ENCODE measurements around the gene PSME4. TPM values are rescaled to one million over a fixed set of nuclear protein-coding genes. Genes with fewer than 3 reads are reported as not detected.
"Not testable (repeated sequence)": the region's sequence is repeated elsewhere in the genome, so short reads cannot be mapped to it uniquely, and the experiment has no call there.

PSME4 gene
- total RNA-seq, 2 donors from 2014 or later, result 41.6 to 49.9 TPM

DNA sequence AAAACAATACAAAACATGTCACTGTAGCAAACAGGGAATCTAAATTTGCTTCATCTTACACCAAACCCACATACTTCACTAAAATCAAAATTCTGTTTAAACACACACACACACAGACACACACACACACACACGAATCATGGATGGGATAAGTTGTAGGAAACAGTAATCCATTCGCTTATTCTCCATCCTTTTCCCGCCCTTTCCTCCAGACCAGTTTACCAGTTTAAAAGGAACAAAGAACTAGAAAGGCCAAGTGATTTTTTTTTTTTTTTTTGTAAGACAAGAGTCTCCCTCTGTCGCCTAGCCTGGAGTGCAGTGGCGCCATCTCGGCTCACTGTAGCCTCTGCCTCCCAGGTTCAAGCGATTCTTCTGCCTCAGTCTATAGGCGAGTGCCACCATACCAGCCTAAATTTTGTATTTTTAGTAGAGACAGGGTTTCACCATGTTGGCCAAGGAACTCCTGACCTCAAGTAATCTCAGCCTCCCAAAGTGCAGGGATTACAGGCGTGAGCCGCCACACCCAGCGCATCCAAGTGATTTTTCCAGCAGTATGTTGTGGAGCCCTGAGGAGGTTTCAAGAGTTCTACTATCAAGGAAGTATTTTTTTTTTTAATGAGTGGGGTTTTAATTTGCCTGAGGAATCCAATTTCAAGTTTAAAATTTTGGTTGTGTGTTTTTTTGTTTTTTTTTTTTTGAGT is 5.7 kb downstream of the PSME4 start:
- intact Hi-C loops (cut with DNase I), result no loop called here
- DNase-seq (ENCODE audit: low spot score), result no peak

DNA sequence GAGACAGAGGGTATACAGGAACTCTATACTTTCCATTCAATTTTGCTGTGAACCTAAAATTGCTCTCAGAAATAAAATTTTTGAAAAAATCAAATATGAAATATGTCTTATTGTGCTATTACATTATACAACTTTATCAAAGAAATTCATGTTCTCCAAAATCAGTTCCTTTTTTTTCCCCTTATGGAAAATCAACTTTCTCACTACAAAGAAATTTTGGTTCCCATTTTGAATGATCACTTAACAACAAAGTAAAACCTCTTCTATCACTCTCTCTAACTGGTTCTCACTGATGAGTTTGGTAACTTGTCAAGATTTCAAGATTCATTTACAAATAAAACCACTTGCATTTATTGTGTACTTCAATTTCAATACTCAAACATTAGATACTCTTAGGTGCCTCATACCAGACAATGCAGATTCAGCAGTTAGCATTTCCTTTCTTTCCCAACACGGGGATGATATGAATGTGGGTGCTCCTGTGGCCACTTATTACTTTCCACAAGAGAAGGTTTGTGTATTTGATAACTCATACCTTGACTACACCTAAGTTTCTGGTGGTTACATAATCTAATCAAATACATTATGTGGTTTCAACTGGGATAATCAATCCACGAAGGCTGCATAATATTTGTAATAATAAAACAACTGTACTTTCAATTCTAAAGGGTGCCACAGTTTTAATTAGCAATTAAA is 6.4 kb downstream of the PSME4 start:
- no peak for DNase-seq (ENCODE audit: low spot score)
- intact Hi-C loops (cut with DNase I), result no loop called here

DNA sequence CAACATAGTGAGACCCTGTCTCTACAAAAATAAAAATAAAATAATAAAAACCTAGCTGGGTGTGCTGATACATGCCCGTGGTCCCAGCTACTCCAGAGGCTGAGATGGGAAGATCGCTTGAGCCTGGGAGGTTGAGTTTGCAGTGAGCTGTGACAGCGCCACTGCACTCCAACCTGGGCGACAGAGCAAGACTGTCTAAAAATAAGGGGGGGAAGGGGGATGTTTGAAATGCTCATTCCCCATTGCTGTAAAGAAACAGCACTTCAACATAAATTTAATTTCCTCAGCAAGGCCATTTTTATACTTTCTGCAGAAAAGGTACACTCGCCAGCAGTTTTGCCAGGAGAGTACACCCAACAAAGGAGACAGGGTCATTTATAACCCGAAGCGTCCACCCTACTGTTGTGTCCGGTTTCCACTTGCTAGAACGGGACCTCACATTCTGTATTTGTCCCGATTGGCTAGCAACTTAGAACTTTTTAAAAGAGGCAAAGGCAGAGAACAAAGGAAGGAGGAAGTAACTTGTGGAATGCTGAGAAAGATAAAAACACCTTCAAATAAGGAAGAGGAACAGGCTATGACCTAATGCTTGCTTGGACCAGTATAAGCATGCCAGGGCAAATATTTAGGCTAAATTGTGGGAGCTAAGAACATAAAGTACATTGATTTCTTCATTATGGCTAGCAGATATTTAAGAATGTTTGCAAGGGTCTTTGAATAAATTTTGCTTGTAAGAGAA is 9.1 kb downstream of the PSME4 start:
- intact Hi-C loops (cut with DNase I); DNase-seq (ENCODE audit: low spot score): not testable (repeated sequence)

DNA sequence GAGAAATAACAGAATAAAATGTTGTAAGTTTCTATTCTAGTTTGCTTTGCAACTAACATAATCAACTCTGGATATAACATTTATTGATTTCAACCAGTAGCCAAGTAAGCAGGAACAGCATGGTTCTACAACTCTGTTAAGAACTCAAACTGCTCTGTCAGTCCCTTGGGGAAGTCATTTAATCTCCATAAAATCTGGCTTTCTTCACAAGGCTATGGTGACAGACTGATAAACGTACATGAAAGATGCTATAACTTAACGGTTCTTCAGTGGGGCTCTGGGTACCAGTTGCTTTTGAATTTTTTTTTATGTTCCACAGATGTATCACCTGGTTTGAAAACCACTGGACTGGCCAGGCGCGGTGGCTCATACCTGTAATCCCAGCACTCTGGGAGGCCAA is 10.3 kb downstream of the PSME4 start:
- DNase-seq (ENCODE audit: low spot score), result no peak
- intact Hi-C loops (cut with DNase I), result no loop called here

DNA sequence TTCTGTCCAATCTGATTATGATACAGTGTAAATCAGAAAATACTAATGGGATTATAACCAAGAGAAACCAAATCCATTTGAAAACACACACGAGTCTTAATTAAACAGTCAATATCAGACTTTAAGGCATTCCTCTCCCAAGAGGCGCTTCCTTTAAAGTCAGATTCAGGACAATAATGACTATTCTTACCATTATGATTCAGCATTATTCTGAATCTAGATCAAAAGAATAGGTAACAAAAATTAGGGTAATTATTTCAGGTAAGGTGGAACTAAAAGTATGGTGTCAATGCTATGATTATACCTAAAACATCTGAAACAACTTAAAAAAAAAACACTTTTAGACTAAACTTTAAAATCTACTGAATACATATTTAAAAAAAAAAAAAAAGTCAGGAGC is 12.3 kb downstream of the PSME4 start:
- no peak for DNase-seq (ENCODE audit: low spot score)
- intact Hi-C loops (cut with DNase I), result no loop called here

DNA sequence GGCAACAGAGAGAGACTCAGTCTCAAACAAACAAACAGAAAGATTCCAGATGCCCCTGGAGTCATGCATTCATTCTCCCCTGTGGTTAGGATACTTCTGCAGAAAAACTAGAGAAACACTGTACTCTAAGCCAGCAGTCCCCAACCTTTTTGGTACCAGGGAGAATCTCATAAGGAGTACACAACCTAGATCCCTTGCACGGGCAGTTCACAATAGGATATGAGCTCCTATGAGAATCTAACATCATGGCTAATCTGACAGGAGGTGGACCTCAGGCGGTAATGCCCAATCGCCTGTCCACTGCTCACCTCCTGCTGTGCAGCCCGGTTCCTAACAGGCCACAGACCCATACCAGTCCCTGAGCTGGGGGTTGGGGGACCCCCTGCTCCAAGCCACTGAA is 18.3 kb downstream of the PSME4 start:
- DNase-seq (ENCODE audit: low spot score), result no peak
- intact Hi-C loops (cut with DNase I), result no loop called here

DNA sequence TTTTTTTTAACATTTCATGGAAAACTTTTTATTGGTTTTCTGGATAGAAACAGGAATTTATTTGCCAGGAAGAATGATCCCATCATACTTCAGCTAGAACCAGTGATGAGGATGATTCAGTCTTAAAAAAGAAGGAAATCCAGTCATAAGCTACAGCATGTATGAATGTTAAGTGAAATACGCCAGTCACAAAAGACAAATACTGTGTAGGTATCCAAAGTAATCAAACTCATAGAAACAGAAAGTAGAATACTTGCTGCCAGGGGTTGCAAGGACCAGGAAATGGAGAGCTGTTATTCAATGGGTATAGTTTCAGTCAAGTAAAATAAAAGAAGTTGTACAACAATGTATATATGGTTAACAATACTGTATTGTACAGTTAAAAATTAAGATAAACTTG is 21.3 kb downstream of the PSME4 start:
- no peak for DNase-seq (ENCODE audit: low spot score)

DNA sequence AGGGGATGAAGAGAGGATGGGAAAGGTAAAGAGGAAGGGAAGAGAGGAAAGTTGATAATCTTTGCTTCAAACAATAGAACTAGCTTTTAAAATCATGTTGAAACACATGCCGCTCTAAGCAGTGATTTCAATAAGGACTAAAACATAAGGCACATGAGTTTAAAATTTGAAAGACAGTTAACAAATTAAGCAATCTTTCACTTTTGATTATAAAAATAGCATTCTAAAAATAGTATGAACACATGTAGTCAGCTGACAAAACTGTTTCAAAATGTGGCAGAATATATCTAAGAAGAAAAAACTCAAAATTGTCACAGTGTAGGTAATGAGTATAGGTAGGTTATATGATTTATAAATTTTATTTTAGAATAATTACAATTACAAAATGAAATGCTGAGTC is 25.3 kb downstream of the PSME4 start:
- intact Hi-C loops (cut with DNase I), result no loop called here
- no peak for DNase-seq (ENCODE audit: low spot score)

More for the DNA sequence above, 21.3 kb downstream of the PSME4 start:
- intact Hi-C loops (cut with DNase I), result no loop called here

DNA sequence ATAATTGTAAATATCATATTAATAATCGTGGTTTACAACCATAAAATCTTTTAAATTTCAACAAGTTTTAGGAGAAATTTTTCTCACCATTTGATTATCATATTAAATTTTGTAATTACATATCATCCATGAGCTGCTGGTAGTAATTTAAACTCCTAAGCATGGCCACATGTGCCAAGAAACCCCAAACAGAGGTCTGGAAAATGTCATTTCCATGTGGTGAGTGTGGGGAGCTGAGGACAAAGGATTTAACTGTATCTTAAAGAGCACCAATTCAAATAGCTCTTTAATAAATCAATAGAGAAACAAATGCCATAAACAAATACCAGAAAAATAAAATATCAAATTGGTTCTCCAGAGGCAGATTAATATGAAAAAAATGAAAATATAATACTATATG is 26.3 kb downstream of the PSME4 start:
- no peak for DNase-seq (ENCODE audit: low spot score)
- intact Hi-C loops (cut with DNase I), result no loop called here

DNA sequence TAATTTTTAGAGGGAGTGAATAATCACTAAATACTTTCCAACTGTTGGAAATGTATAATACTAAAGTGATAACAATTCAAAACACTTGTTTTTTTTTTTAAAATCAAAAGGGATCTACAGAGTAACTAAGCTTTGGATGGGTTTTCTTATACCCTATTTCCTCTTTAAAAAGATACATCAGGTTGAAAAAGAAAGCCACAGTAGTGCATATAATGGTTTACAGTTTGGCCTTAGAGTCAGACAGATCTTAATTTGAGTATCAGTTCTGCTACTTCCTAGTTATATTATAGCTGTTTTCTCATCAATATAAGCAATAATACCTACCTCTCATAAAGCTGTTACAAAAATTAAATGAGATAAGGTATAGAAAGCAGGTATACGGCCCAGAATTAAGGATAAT is 28.5 kb downstream of the PSME4 start:
- DNase-seq (ENCODE audit: low spot score), result no peak
- intact Hi-C loops (cut with DNase I), result no loop called here

DNA sequence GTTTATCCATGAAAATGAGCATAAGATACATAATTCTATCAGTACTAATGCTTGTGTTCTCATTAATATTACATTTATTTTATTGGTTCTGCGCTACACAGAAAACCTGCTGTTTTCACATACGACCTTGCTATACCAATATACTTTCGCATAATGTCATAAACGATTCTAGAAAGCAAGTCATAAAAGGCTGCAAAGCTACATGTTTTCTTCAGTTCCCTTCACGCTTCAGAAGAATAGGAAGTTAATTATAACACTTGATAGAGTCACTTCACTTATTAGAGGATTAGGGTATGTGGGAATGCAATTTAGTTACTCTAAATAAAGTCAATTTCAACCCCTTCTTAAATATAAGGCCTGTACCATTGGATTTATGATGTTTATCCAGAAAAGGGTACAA is 29.0 kb downstream of the PSME4 start:
- intact Hi-C loops (cut with DNase I), result no loop called here
- no peak for DNase-seq (ENCODE audit: low spot score)

DNA sequence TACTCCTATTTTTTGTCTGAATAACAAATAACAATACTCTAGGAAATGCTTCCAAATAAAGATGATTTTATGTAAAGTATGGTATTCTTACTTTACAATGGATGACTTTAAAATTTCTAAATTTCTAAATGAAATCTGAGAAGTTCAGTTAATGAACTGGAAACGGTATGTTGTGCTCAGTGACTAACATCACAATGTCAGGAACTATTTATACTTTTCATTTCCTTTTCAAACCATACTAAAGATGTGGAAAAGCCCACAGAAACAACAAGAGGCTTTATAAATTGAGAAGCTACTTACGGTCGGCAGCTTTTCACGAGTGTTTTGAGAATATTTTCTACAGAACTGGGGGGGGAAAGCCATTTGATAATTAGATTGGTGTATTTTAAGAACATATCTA is 31.1 kb downstream of the PSME4 start:
- intact Hi-C loops (cut with DNase I), result no loop called here

DNA sequence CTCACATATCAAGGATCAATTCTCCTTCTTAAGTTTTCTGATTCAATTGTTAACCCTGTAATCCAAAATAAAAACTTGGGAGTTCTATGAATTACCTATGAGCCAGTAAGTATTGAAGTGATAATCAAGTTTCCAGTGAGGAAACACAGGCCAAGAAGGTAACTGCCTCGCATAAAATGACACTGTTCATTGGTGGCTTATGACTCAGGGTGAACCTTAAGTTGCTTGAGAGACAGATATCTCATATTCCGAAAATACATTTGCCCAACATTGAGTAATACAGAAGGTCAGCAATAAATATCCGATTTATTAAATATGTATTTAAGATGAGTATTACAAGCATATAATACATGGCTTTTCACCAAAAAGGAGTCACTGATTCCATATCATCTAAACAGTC is 31.9 kb downstream of the PSME4 start:
- DNase-seq (ENCODE audit: low spot score), result no peak
- intact Hi-C loops (cut with DNase I), result no loop called here

More for the DNA sequence above, 31.1 kb downstream of the PSME4 start:
- no peak for DNase-seq (ENCODE audit: low spot score)

DNA sequence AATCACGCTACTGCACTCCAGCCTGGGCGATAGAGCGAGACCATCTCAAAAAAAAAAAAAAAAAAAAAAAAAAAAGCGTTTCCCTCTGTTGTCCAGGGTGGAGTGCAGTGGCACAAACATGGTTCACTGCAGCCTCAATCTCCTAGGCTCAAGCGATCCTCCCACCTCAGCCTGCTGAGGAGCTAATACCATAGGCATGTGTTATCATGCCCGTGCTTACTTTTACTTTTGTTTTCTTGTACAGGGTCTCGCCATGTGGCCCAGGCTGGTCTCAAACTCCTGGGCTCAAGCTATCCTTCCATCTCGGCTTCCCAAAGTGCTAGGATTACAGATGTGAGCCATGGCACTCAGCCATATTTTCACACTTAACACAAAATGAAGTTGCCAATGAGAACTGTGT is 37.5 kb downstream of the PSME4 start:
- intact Hi-C loops (cut with DNase I), result no loop called here
- DNase-seq (ENCODE audit: low spot score), result no peak

DNA sequence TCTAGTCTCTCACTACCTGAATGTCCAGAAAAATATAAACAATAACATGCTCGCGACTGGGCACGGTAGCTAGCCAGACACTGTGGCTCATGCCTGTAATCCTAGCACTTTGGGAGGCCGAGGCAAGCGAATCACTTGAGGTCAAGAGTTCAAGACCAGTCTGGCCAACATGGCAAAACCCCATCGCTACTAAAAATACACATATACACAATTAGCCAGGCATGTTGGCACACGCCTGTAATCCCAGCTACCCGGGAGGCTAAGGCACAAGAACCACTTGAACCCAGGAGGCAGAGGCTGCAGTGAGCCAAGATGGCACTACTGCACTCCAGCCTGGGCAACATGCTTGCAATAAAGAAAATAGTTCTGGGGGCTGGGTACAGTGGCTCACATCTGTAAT is 44.5 kb downstream of the PSME4 start:
- DNase-seq (ENCODE audit: low spot score), result not testable (repeated sequence)

DNA sequence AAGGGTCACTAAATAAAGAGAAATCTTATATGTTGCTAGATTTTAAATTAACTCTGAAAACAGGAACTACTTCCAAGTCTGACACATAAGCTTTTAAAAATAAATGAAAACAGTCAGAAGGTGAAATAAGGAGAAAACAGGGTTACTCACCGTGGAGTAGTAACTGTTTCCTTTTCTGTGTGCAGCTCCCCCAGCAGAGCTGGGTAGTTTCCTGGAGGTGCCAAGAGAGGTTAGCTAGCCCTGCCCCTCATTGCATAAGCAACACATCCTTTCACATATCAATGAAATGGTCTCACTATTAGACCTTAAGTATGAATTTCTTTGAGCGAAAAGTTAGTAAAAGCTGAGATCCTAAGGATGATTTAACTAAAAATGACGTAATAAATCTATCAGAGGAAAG is 57.1 kb downstream of the PSME4 start:
- intact Hi-C loops (cut with DNase I), result no loop called here

More for the DNA sequence above, 44.5 kb downstream of the PSME4 start:
- intact Hi-C loops (cut with DNase I), result not testable (repeated sequence)

DNA sequence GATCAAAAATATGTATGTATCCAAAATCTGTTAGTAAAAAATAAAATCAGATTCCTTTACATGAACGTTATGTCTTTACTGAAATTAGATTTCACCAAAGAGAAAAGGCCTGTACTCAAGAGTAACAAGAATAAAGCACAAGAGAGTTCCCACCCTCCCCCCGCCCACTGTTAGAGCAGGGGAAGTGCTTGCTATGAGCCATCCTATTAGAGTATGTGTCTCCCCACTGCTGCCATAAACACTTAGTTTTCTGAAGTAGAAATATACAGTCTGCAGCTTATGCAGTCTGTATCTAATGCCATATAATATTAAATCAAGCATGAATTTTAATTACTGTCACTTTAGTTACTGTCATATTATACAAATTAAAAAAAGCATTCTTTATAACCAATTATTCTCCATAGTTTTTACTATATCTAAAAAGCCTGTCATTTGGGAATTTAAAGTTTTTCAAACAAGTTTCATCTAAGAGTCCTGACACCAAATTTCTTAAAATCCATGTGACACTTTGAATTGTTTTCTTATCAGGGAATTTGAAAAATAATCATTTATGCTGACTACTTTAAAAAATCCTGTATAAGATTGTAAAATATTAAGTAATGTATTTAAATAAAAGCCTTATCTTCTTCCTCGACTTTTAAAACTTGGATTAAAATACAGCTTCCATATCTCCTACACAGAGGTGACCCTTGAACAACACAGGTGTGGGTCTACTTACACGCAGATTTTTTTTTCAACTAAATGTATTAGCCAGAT is 59.2 kb downstream of the PSME4 start:
- intact Hi-C loops (cut with DNase I), result no loop called here
- no peak for DNase-seq (ENCODE audit: low spot score)

More for the DNA sequence above, 57.1 kb downstream of the PSME4 start:
- DNase-seq (ENCODE audit: low spot score), result no peak

DNA sequence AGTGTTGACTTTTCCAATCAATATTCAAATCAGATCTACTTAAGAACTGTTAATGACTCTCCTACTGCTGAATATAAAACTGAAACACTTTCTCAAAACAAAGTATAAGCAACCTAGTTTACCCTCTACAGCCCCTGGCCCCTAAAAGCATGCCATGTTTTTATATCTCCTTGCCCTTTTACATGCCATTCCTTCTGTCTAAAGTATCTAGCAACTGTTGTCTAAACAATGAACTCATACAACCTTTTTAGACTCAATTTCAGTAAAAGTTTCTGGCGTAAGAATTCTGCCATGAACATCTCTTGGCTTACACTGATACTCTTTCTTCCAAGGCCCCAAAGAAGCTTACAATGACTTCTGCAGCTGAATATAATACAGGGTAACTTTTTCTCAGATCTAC is 63.2 kb downstream of the PSME4 start:
- intact Hi-C loops (cut with DNase I), result no loop called here
- DNase-seq (ENCODE audit: low spot score), result no peak

DNA sequence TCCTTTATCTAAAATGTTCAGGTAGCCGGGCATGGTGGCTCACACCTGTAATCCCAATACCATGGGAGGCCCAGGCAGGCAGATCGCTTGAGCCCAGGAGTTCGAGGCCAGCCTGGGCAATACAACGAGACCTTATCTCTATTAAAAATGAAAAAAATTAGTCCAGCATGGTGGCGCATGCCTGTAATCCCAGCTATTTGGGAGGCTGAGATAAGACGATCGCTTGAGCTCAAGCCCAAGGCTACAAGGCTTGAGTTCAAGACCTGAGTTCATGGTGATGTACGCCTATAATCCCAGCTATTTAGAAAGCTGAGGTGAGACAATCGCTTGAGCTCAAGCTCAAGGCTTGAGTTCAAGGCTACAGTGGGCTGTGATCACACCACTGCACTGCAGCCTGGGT is 65.4 kb downstream of the PSME4 start:
- intact Hi-C loops (cut with DNase I), result no loop called here
- no peak for DNase-seq (ENCODE audit: low spot score)

DNA sequence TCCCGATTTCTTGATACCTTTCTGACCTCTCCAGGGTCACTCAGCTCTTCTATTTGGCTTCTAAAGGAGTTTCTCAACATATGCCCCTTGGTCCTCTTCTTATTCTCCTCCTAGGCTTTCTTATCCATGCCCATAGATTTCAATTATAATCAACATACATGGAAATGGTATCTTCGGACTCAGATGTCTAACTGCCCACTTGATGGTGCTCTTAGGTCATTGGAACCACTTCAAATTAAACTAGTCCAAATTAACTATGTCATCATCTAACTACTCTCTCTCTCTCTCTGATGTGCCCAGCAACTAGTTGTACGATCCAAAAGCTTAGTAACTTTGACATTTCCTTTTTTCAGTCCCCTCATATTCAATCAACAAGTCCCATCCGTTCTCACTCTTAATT is 67.8 kb downstream of the PSME4 start:
- intact Hi-C loops (cut with DNase I), result no loop called here
- DNase-seq (ENCODE audit: low spot score), result no peak

Data from posterior vena cava (tissue), 2 donors.